ENCODE results near the gene OSBPL5.
A peak's percentile ranks its signal among the peaks of the same experiment; 100 is the strongest.

The OSBPL5 gene

DNA sequence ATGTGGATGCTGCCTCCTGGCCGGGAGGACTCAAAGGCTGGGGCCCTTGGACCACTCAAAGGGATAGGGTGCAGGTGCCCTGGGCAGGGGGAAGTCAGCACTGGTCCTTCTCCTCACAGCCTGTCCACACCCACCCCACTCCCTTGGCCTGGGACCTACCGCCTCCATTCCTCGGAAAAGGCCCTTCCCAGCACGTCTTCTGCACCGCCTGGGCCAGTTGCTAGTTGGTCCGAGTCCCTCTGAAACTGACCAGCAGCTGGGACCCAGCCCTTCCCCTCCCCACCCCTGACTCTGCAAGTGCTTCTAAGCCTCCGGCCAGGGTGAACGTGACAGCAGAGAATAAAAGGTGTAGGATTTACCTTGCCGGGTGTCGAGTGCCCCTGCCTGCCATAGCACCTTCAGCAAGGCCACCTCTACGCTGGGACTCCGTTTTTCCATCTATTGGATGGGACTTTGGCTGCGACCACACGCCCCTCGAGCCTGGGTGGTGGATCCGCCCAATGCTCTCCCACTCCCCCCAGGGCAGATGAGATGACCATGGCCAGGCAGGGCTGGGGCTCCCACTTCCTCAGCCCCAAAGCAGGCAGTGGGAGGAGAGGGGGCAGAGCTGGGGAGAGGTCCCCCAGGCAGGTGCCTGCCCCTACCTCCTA lies 37.3 kb downstream of the OSBPL5 start:
- peaks cover 21% of the 10 kb centered on the region for H3K4me1 ChIP-seq (ENCODE audit: control insufficient read depth, insufficient read depth, low read length)

GRCh38 chr11:3126901-3127691 lies 38.0 kb downstream of the OSBPL5 start:
- H3K4me1 ChIP-seq (ENCODE audit: control insufficient read depth, insufficient read depth, low read length): peaks cover 22% of the 10 kb centered on the region
- H3K27me3 ChIP-seq (ENCODE audit: control insufficient read depth, insufficient read depth, low read length): no peaks in the 10 kb centered on the region
- no peak overlapping the region for H3K9ac ChIP-seq (ENCODE audit: low read length)
- H3K27ac ChIP-seq (ENCODE audit: low read depth, low read length): no peak overlapping the region
- H3K36me3 ChIP-seq (ENCODE audit: control insufficient read depth, insufficient read depth, low read length): no peaks in the 10 kb centered on the region
- no peak overlapping the region for H3K4me3 ChIP-seq (ENCODE audit: low read length)

More for the DNA sequence above, 37.3 kb downstream of the OSBPL5 start:
- Histone ChIP-seq H3K27me3 (ENCODE audit: control insufficient read depth, insufficient read depth, low read length) (no peaks in the 10 kb centered on the region), H3K4me3 (ENCODE audit: low read length) (no peak overlapping the region), H3K9ac (ENCODE audit: low read length) (no peak overlapping the region), H3K27ac (ENCODE audit: low read depth, low read length) (no peak overlapping the region), H3K36me3 (ENCODE audit: control insufficient read depth, insufficient read depth, low read length) (no peaks in the 10 kb centered on the region)

DNA sequence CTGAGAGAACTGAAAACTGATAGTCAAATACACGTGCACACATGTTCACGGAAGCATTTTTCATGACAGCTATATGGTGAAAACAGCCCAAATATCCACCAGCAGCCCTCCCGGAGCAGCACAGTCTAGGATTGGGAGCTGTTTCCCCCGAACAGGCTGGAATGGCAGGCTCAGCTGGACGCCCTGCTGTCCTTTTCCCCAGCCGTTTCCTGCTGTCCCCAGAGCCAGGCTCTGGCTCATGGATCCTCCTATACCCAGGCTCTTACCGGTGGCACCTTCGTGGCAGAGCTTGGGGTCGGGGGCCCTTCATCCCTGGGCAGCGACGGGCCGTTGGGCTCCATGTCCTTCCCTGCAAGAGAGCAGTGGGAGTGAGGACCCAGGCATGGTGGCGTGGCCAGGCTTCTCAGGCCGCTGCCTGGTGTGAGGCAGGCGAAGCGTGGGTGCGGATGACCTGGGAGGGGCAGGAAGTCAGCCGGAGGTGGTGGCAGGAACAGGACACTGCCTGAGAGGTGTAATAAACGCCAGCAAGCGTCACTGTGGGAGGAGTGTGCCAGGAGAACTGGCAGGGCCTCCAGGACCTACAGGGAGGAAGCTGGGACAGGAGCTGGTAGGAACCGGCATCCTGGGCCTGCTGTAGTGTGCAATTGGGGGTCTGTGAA lies 38.8 kb downstream of the OSBPL5 start:
- no peak overlapping the region for H3K9ac ChIP-seq (ENCODE audit: low read length)
- H3K27me3 ChIP-seq (ENCODE audit: control insufficient read depth, insufficient read depth, low read length): no peaks in the 10 kb centered on the region
- H3K4me3 ChIP-seq (ENCODE audit: low read length): no peak overlapping the region
- H3K27ac ChIP-seq (ENCODE audit: low read depth, low read length): no peak overlapping the region
- H3K36me3 ChIP-seq (ENCODE audit: control insufficient read depth, insufficient read depth, low read length): no peaks in the 10 kb centered on the region
- H3K4me1 ChIP-seq (ENCODE audit: control insufficient read depth, insufficient read depth, low read length): peaks cover 22% of the 10 kb centered on the region

DNA sequence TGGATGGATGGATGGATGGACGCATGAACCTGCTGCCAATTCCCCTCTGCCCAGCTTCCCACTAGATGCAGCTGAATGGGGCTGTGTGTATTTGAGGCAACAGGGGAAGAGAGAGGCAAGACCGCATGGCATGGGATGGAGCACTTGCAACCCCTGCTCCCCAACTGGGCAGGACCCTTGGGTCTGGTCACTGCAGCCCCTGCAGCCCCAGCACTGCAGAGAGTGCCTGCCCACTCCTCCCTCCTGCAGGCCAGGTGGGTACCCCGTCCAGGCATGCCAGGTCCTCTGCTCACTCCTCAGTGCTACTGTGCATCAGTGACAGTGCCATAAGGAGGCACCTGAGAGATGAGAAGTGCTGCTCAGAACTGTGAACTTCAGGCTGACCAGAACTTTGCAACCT lies 40.3 kb downstream of the OSBPL5 start:
- no peak overlapping the region for H3K4me3 ChIP-seq (ENCODE audit: low read length)
- H3K9ac ChIP-seq (ENCODE audit: low read length): no peak overlapping the region
- no peaks in the 10 kb centered on the region for H3K27me3 ChIP-seq (ENCODE audit: control insufficient read depth, insufficient read depth, low read length)
- H3K27ac ChIP-seq (ENCODE audit: low read depth, low read length): peak overlapping the region; percentile 10
- H3K36me3 ChIP-seq (ENCODE audit: control insufficient read depth, insufficient read depth, low read length): peaks cover 6% of the 10 kb centered on the region
- H3K4me1 ChIP-seq (ENCODE audit: control insufficient read depth, insufficient read depth, low read length): peaks cover 22% of the 10 kb centered on the region

DNA sequence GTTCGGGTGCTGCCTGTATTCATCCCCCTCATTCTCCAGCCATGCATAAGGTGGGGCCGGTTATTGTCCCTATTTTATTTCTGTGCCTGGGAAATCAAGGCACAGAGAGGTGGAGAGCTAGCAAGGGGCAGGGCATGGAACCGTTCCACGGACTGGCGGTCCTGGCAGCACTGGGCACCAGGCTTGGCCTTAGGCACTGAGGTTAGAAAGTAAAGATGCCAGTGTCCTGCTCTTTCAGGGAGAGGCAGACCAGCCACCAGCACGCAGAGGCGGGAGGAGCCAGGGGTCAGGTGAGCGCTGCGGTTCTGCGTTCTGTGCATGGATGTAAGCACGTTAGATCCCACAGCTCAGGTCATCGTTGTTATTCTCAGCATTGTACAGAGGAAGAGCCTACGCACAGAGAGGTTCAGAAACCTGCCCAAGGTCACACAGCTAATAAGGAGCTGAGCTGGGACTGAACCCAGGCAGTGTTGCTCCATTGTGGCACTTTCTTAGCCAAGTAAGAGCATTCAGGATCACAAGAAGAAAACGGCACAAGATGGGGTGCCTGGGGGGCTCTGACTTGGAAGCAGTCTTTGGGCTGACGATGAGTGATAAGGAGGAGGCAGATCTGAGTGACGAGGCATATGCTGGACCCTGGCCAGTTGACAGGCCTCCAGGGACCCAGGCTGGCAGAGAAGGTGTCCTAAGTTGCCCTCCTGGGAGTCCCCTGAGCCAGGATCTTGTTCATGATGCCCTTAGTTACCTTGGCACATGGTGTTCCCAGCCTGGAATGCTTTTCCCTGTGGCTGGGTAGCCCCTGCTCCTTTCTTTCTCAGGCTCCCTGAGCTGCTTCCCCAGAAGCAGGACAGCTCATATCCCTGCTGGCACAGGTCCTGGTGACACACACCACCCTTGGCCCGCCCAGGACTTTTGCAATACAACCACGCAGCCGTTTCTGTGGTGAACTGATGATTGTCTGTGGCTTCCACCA lies 41.1 kb downstream of the OSBPL5 start:
- peaks cover 22% of the 10 kb centered on the region for H3K4me1 ChIP-seq (ENCODE audit: control insufficient read depth, insufficient read depth, low read length)
- H3K36me3 ChIP-seq (ENCODE audit: control insufficient read depth, insufficient read depth, low read length): peaks cover 10% of the 10 kb centered on the region
- H3K27ac ChIP-seq (ENCODE audit: low read depth, low read length): peak overlapping the region; percentile 75
- no peak overlapping the region for H3K4me3 ChIP-seq (ENCODE audit: low read length)
- no peak overlapping the region for H3K9ac ChIP-seq (ENCODE audit: low read length)
- no peaks in the 10 kb centered on the region for H3K27me3 ChIP-seq (ENCODE audit: control insufficient read depth, insufficient read depth, low read length)

GRCh38 chr11:3123305-3123704 lies 41.8 kb downstream of the OSBPL5 start:
- H3K27ac ChIP-seq (ENCODE audit: low read depth, low read length): peak overlapping the region; percentile 75
- H3K4me3 ChIP-seq (ENCODE audit: low read length): no peak overlapping the region
- H3K27me3 ChIP-seq (ENCODE audit: control insufficient read depth, insufficient read depth, low read length): no peaks in the 10 kb centered on the region
- H3K9ac ChIP-seq (ENCODE audit: low read length): no peak overlapping the region
- H3K4me1 ChIP-seq (ENCODE audit: control insufficient read depth, insufficient read depth, low read length): peaks cover 22% of the 10 kb centered on the region
- H3K36me3 ChIP-seq (ENCODE audit: control insufficient read depth, insufficient read depth, low read length): peaks cover 10% of the 10 kb centered on the region

GRCh38 chr11:3122775-3123201 lies 42.3 kb downstream of the OSBPL5 start:
- H3K27me3 ChIP-seq (ENCODE audit: control insufficient read depth, insufficient read depth, low read length): no peaks in the 10 kb centered on the region
- no peak overlapping the region for H3K4me3 ChIP-seq (ENCODE audit: low read length)
- H3K9ac ChIP-seq (ENCODE audit: low read length): no peak overlapping the region
- H3K36me3 ChIP-seq (ENCODE audit: control insufficient read depth, insufficient read depth, low read length): peaks cover 10% of the 10 kb centered on the region
- peak overlapping the region; percentile 75 for H3K27ac ChIP-seq (ENCODE audit: low read depth, low read length)
- peaks cover 22% of the 10 kb centered on the region for H3K4me1 ChIP-seq (ENCODE audit: control insufficient read depth, insufficient read depth, low read length)

DNA sequence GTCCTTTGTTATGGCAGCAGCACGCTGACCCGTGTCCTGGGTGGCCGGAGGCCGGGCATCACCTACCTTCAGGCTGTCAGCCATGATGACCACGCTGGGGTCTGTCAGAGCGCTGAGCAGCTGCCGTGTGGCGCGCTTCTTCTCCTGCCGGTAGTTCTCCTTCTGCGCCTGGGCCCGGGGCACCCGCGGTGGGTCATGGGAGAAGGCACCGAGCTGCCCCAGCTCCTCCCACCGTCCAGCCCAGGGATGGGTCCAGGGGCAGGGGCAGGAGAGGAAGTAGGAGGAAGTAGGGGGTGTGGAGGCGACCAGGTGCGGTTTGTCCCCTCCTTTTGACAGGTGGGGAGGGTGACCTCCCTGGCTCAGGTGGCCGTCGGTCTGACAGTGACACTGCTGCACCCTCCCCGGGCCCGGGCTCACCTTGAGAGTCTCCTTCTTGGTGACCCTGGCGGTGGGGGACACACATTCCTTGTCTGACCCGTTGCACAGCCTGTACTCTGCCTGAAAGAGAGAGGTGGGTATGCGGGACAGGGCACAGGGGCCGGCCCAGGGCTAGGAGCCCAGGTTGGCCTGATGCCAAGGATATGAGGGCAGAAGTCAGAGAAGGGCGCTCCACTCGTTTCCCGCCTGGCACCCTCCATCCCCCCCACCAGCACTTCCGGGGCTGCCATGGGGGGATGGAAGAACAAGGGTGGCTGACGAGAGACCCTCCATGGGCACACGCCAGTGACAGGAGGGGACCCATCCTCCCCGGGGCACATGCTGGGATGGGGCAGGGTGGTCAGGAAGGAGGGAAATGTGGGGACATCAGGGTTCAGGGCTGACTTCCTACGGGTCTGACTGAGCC lies 43.0 kb downstream of the OSBPL5 start:
- H3K4me3 ChIP-seq (ENCODE audit: low read length): no peak overlapping the region
- peaks cover 22% of the 10 kb centered on the region for H3K4me1 ChIP-seq (ENCODE audit: control insufficient read depth, insufficient read depth, low read length)
- no peak overlapping the region for H3K27ac ChIP-seq (ENCODE audit: low read depth, low read length)
- H3K27me3 ChIP-seq (ENCODE audit: control insufficient read depth, insufficient read depth, low read length): no peaks in the 10 kb centered on the region
- H3K9ac ChIP-seq (ENCODE audit: low read length): no peak overlapping the region
- H3K36me3 ChIP-seq (ENCODE audit: control insufficient read depth, insufficient read depth, low read length): peaks cover 10% of the 10 kb centered on the region

DNA sequence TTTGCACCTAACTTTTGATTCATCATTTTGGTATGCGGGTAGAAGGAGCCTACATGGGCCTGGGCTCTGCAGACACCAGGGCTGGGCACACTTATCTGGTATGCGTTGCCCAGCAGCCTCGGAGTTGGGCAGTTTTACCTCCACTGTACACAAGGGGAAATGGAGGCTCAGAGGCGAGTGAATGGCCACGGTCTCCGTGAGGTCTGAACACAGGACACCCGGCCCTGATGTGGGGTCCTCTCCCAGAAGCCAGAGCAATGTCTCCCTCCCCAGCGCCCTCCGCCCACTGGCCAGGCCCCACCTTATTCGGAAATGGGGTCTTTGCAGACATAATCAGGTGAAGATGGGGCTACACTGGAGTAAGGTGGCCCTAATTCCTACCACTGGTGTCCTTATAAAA lies 43.7 kb downstream of the OSBPL5 start:
- H3K27ac ChIP-seq (ENCODE audit: low read depth, low read length): no peak overlapping the region
- H3K4me3 ChIP-seq (ENCODE audit: low read length): no peak overlapping the region
- H3K36me3 ChIP-seq (ENCODE audit: control insufficient read depth, insufficient read depth, low read length): peaks cover 10% of the 10 kb centered on the region
- no peaks in the 10 kb centered on the region for H3K27me3 ChIP-seq (ENCODE audit: control insufficient read depth, insufficient read depth, low read length)
- H3K9ac ChIP-seq (ENCODE audit: low read length): no peak overlapping the region
- H3K4me1 ChIP-seq (ENCODE audit: control insufficient read depth, insufficient read depth, low read length): peaks cover 22% of the 10 kb centered on the region

DNA sequence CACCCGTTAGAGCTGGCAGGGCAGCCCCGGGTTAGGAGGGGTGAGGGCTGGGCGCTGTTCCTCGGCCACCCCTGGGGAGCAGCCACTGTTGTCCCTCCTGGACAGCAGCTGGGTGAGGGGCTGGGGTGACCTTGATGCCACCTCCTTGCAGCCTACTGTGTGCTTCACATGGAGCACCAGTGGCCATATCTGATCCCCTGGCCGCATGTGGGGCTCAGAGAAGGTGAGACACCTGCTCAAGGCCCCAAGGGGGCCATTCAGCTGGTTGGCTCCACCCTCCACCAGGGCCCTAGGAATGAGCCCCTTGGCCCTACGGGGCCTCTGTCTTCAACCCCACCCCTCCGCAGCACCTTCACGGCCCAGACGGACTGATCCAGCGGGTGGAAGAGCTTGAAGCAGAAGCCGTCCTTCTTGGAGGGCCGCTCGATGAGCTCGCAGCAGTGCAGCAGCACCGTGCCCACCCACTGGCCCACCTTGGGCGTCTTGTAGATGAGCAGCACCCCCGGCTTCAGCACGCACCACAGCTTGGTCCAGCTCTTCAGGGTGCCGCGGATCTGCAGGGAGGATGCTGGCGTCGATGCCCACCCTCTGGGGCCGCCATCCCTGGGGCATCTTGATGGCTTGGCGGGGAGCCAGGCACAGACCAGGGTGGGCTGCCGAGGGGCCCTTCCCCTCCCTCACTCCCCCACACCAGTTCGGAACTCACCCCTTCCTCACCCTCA lies 44.9 kb downstream of the OSBPL5 start:
- no peaks in the 10 kb centered on the region for H3K27me3 ChIP-seq (ENCODE audit: control insufficient read depth, insufficient read depth, low read length)
- no peak overlapping the region for H3K9ac ChIP-seq (ENCODE audit: low read length)
- H3K4me3 ChIP-seq (ENCODE audit: low read length): no peak overlapping the region
- peaks cover 22% of the 10 kb centered on the region for H3K4me1 ChIP-seq (ENCODE audit: control insufficient read depth, insufficient read depth, low read length)
- H3K27ac ChIP-seq (ENCODE audit: low read depth, low read length): no peak overlapping the region
- peaks cover 10% of the 10 kb centered on the region for H3K36me3 ChIP-seq (ENCODE audit: control insufficient read depth, insufficient read depth, low read length)

Measured in rectal smooth muscle tissue (tissue), 1 donor.